WTC11 (cell line): Measurements from ENCODE around the gene GPR156. TPM values are rescaled to one million over a fixed set of nuclear protein-coding genes. Genes with fewer than 3 reads are reported as not detected.

Experiments used
- ATAC-seq: fragments of 200-7000 bp; cut with Tn5 transposase; 2 replicates; pipeline ENCODE4 v1.10.0; 2021; ENCODE audit warnings: mild to moderate bottlenecking, moderate library complexity
- CTCF ChIA-PET: fragments of 300-600 bp; sonication (Branson Sonifier 250); formaldehyde crosslinking; loops from one replicate; lab custom pipeline; 2021; ENCODE audit warnings: antibody characterized with exemption; lab: Charles Lee
- POLR2A ChIA-PET: fragments of 350-600 bp; sonication (Branson Sonifier 250); formaldehyde crosslinking; loops from one replicate; lab custom pipeline; 2021; ENCODE audit warnings: antibody characterized with exemption; lab: Charles Lee
- DNase-seq: peaks from one replicate; pipeline ENCODE4 v3.0.0; 2021; ENCODE audit warnings: low spot score
- H3K27ac Mint-ChIP-seq: 2 replicates; pipeline ENCODE4 v1.8.0; 2021; ENCODE audit warnings: mixed read lengths
- H3K27me3 Mint-ChIP-seq: 2 replicates; pipeline ENCODE4 v1.8.0; 2021; ENCODE audit warnings: low read depth, mild to moderate bottlenecking, moderate library complexity, mixed read lengths
- H3K36me3 Mint-ChIP-seq: 2 replicates; pipeline ENCODE4 v1.8.0; 2021; ENCODE audit warnings: mixed read lengths
- H3K4me1 Mint-ChIP-seq: 2 replicates; pipeline ENCODE4 v1.8.0; 2022; ENCODE audit warnings: mixed read lengths
- H3K4me3 Mint-ChIP-seq: 2 replicates; pipeline ENCODE4 v1.8.0; 2021; ENCODE audit warnings: mild to moderate bottlenecking, moderate library complexity, mixed read lengths
- H3K9me3 Mint-ChIP-seq: 2 replicates; pipeline ENCODE4 v1.8.0; 2021; ENCODE audit warnings: mixed read lengths
- EMX1 ChIP-seq: fragments of 250-450 bp; sonication (Bioruptor Pico); IDR thresholded peaks from 2 replicates; pipeline ENCODE4 v1.8.0; 2021; ENCODE audit warnings: mild to moderate bottlenecking
- HMGA2 ChIP-seq: fragments of 250-450 bp; sonication (Bioruptor Pico); IDR thresholded peaks from 2 replicates; pipeline ENCODE4 v1.4.0; 2021; ENCODE audit warnings: mild to moderate bottlenecking, moderate library complexity
- JUN ChIP-seq: sonication (generic); formaldehyde crosslinking; IDR thresholded peaks from 2 replicates; pipeline ENCODE4 v1.8.0; 2023; ENCODE audit warnings: mild to moderate bottlenecking, missing genetic modification reagents
- MXD4 ChIP-seq: fragments of 250-450 bp; sonication (Bioruptor Pico); IDR thresholded peaks from 2 replicates; pipeline ENCODE4 v1.8.0; 2021; ENCODE audit warnings: mild to moderate bottlenecking, moderate library complexity, borderline replicate concordance
- NFATC4 ChIP-seq: fragments of 250-450 bp; sonication (Bioruptor Pico); IDR thresholded peaks from 2 replicates; pipeline ENCODE4 v1.9.0; 2021; ENCODE audit warnings: mild to moderate bottlenecking
- NR1H2 ChIP-seq: sonication (generic); formaldehyde crosslinking; IDR thresholded peaks from 2 replicates; pipeline ENCODE4 v1.9.0; 2021; ENCODE audit warnings: mild to moderate bottlenecking, moderate library complexity, missing genetic modification reagents
- NR2C2 ChIP-seq: sonication (generic); formaldehyde crosslinking; IDR thresholded peaks from 2 replicates; pipeline ENCODE4 v1.8.0; 2022; ENCODE audit warnings: mild to moderate bottlenecking, missing genetic modification reagents
- SP1 ChIP-seq: sonication (generic); formaldehyde crosslinking; conservative IDR thresholded peaks from 2 replicates; pipeline ENCODE4 v1.8.1; 2022; ENCODE audit warnings: missing genetic modification reagents
- TCF7 ChIP-seq: sonication (generic); formaldehyde crosslinking; IDR thresholded peaks from 2 replicates; pipeline ENCODE4 v1.8.0; 2022; ENCODE audit warnings: mild to moderate bottlenecking, low read depth, missing genetic modification reagents, moderate library complexity
- TEAD4 ChIP-seq: sonication (generic); formaldehyde crosslinking; IDR thresholded peaks from 2 replicates; pipeline ENCODE4 v1.8.0; 2022; ENCODE audit warnings: mild to moderate bottlenecking, missing genetic modification reagents
- ZNF232 ChIP-seq: sonication (generic); formaldehyde crosslinking; IDR thresholded peaks from 2 replicates; pipeline ENCODE4 v1.8.0; 2022; ENCODE audit warnings: mild to moderate bottlenecking, missing genetic modification reagents
- ZNF263 ChIP-seq: sonication (generic); formaldehyde crosslinking; IDR thresholded peaks from 2 replicates; pipeline ENCODE4 v1.8.1; 2022; ENCODE audit warnings: low read depth, mild to moderate bottlenecking, moderate library complexity, missing genetic modification reagents
- ZNF423 ChIP-seq: fragments of 250-450 bp; sonication (Bioruptor Pico); IDR thresholded peaks from 2 replicates; pipeline ENCODE4 v2.1.2; 2022; ENCODE audit warnings: mild to moderate bottlenecking, moderate library complexity
- ZNF425 ChIP-seq: fragments of 250-450 bp; sonication (Bioruptor Pico); conservative IDR thresholded peaks from 2 replicates; pipeline ENCODE4 v1.9.0; 2021; ENCODE audit warnings: mild to moderate bottlenecking
- total RNA-seq: library from RNA; stranded (reverse); gene quantifications from 3 replicates; pipeline ENCODE4 v1.2.3, GENCODE V29; 2021
- TF ChIP-seq, protein P1 (sequence below): sonication (generic); formaldehyde crosslinking; IDR thresholded peaks from 2 replicates; pipeline ENCODE4 v1.8.0; 2023; ENCODE audit warnings: missing genetic modification reagents
- TF ChIP-seq, protein P2 (sequence below): sonication (generic); formaldehyde crosslinking; IDR thresholded peaks from 2 replicates; pipeline ENCODE4 v1.8.1; 2022; ENCODE audit warnings: low read depth, mild to moderate bottlenecking, moderate library complexity, missing genetic modification reagents, borderline replicate concordance
- TF ChIP-seq, protein P3 (sequence below): sonication (generic); formaldehyde crosslinking; conservative IDR thresholded peaks from 2 replicates; pipeline ENCODE4 v1.8.1; 2022; ENCODE audit warnings: mild to moderate bottlenecking, missing genetic modification reagents
- TF ChIP-seq, protein P4 (sequence below): sonication (generic); formaldehyde crosslinking; IDR thresholded peaks from 2 replicates; pipeline ENCODE4 v1.8.0; 2022; ENCODE audit warnings: mild to moderate bottlenecking, missing genetic modification reagents
- TF ChIP-seq, protein P5 (sequence below): sonication (generic); formaldehyde crosslinking; IDR thresholded peaks from 2 replicates; pipeline ENCODE4 v1.8.0; 2022; ENCODE audit warnings: mild to moderate bottlenecking, missing genetic modification reagents

GPR156 gene
- total RNA-seq, 1 experiment from 2014 or later, result 0.72 TPM

- TF ChIP-seq, protein P1, sequence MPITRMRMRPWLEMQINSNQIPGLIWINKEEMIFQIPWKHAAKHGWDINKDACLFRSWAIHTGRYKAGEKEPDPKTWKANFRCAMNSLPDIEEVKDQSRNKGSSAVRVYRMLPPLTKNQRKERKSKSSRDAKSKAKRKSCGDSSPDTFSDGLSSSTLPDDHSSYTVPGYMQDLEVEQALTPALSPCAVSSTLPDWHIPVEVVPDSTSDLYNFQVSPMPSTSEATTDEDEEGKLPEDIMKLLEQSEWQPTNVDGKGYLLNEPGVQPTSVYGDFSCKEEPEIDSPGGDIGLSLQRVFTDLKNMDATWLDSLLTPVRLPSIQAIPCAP (CRISPR knock-in tag), result no peak
- no peak for TF ChIP-seq MXD4 (CRISPR knock-in tag)
- no peak for TF ChIP-seq TCF7 (CRISPR knock-in tag)
- TF ChIP-seq ZNF423 (CRISPR knock-in tag), result no peak
- no peak for TF ChIP-seq NR1H2 (CRISPR knock-in tag)
- TF ChIP-seq, protein P2, sequence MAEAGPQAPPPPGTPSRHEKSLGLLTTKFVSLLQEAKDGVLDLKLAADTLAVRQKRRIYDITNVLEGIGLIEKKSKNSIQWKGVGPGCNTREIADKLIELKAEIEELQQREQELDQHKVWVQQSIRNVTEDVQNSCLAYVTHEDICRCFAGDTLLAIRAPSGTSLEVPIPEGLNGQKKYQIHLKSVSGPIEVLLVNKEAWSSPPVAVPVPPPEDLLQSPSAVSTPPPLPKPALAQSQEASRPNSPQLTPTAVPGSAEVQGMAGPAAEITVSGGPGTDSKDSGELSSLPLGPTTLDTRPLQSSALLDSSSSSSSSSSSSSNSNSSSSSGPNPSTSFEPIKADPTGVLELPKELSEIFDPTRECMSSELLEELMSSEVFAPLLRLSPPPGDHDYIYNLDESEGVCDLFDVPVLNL (CRISPR knock-in tag), result no peak
- no peak for TF ChIP-seq NFATC4 (CRISPR knock-in tag)
These were observed 117.5 kb downstream of the GPR156 start (continued) for GRCh38 chr3:120167488-120167887.

GRCh38 chr3:120163816-120164215 is 121.2 kb downstream of the GPR156 start:
- Mint-ChIP-seq H3K36me3 (no peaks in the 10 kb centered on the region), H3K4me3 (no peak overlapping the region), H3K4me1 (0 out of 2 replicates have a peak, but pooled peaks cover 2% of the 10 kb centered on the region), H3K9me3 (no peaks in the 10 kb centered on the region), H3K27ac (no peak overlapping the region), H3K27me3 (no peaks in the 10 kb centered on the region)
- TF ChIP-seq, protein P3, sequence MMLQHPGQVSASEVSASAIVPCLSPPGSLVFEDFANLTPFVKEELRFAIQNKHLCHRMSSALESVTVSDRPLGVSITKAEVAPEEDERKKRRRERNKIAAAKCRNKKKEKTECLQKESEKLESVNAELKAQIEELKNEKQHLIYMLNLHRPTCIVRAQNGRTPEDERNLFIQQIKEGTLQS (CRISPR knock-in tag), result no peak
- TF ChIP-seq NFATC4 (CRISPR knock-in tag) (no peak), SP1 (CRISPR knock-in tag) (no peak), ZNF263 (CRISPR knock-in tag) (no peak), MXD4 (CRISPR knock-in tag) (no peak), HMGA2 (no peak), JUN (CRISPR knock-in tag) (no peak), EMX1 (CRISPR knock-in tag) (no peak), ZNF232 (CRISPR knock-in tag) (no peak), ZNF425 (CRISPR knock-in tag) (no peak), NR2C2 (CRISPR knock-in tag) (no peak), TEAD4 (CRISPR knock-in tag) (no peak), TCF7 (CRISPR knock-in tag) (no peak)
- TF ChIP-seq, protein P4, sequence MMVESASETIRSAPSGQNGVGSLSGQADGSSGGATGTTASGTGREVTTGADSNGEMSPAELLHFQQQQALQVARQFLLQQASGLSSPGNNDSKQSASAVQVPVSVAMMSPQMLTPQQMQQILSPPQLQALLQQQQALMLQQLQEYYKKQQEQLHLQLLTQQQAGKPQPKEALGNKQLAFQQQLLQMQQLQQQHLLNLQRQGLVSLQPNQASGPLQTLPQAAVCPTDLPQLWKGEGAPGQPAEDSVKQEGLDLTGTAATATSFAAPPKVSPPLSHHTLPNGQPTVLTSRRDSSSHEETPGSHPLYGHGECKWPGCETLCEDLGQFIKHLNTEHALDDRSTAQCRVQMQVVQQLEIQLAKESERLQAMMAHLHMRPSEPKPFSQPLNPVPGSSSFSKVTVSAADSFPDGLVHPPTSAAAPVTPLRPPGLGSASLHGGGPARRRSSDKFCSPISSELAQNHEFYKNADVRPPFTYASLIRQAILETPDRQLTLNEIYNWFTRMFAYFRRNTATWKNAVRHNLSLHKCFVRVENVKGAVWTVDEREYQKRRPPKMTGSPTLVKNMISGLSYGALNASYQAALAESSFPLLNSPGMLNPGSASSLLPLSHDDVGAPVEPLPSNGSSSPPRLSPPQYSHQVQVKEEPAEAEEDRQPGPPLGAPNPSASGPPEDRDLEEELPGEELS (CRISPR knock-in tag), result no peak
- TF ChIP-seq, protein P5, sequence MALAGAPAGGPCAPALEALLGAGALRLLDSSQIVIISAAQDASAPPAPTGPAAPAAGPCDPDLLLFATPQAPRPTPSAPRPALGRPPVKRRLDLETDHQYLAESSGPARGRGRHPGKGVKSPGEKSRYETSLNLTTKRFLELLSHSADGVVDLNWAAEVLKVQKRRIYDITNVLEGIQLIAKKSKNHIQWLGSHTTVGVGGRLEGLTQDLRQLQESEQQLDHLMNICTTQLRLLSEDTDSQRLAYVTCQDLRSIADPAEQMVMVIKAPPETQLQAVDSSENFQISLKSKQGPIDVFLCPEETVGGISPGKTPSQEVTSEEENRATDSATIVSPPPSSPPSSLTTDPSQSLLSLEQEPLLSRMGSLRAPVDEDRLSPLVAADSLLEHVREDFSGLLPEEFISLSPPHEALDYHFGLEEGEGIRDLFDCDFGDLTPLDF, result no peak
- CTCF ChIA-PET, result no interaction called here
- DNase-seq, result no peak
- POLR2A ChIA-PET, result no interaction called here
- ATAC-seq, result no peak
